HG03520 (cell line): Measurements from ENCODE around the gene RASSF1.

Source experiments
- ATAC-seq: cut with Tn5 transposase; IDR thresholded peaks from one replicate; pipeline ENCODE4 v1.9.1; 2021; ENCODE audit warnings: mild to moderate bottlenecking, moderate library complexity; ENCODE audit not compliant: unreplicated experiment

Gene RASSF1

GRCh38 chr3:50345586-50346234 is 5.1 kb upstream of the RASSF1 start, which contains the start of gene ZMYND10:
ZMYND10 (minus strand) TSS chr3:50345732; CDS start chr3:50345579, 153 bp downstream.
- ATAC-seq: no peak

GRCh38 chr3:50345008-50345407 is 4.4 kb upstream of the RASSF1 start:
- no peak for ATAC-seq

- ATAC-seq: no peak
These were observed 2.4 kb upstream of the RASSF1 start for GRCh38 chr3:50342813-50343633.

- ATAC-seq: no peak
These were observed 1.5 kb upstream of the RASSF1 start for GRCh38 chr3:50341996-50342650.

- ATAC-seq: no peak
These were observed 901 bp upstream of the RASSF1 start for GRCh38 chr3:50341537-50341936.

- ATAC-seq: no peak
These were observed 539 bp downstream of the RASSF1 start for GRCh38 chr3:50340147-50340447.

GRCh38 chr3:50339485-50340146 is 1.0 kb downstream of the RASSF1 start:
- ATAC-seq: no peak

- ATAC-seq: no peak
These were observed 1.7 kb downstream of the RASSF1 start for GRCh38 chr3:50338965-50339364.

GRCh38 chr3:50337175-50337861 is 3.3 kb downstream of the RASSF1 start:
- peak; percentile 67 for ATAC-seq

- peak; percentile 28 for ATAC-seq
These were observed 4.0 kb downstream of the RASSF1 start for GRCh38 chr3:50336452-50337174.

GRCh38 chr3:50334339-50335075 is 6.1 kb downstream of the RASSF1 start:
- ATAC-seq: no peak

- ATAC-seq: no peak
These were observed 6.8 kb downstream of the RASSF1 start for GRCh38 chr3:50333744-50334328.

- ATAC-seq: no peak
These were observed 9.2 kb downstream of the RASSF1 start for GRCh38 chr3:50331364-50331907.

- no peak for ATAC-seq
These were observed 10.3 kb downstream of the RASSF1 start for GRCh38 chr3:50330330-50330729.

GRCh38 chr3:50327943-50328691 is 12.5 kb downstream of the RASSF1 start, which contains the start of gene TUSC2:
TUSC2 (minus strand) TSS chr3:50328223; CDS start chr3:50328099, 124 bp downstream.
- ATAC-seq: peak; percentile 72

GRCh38 chr3:50327129-50327528 is 13.5 kb downstream of the RASSF1 start:
- no peak for ATAC-seq

- ATAC-seq: no peak
These were observed 14.5 kb downstream of the RASSF1 start for GRCh38 chr3:50326182-50326541.
